ENCODE measurements around the gene FAM50A. TPM values are rescaled to one million over a fixed set of nuclear protein-coding genes. Genes with fewer than 3 reads are reported as not detected.

The FAM50A gene
- total RNA-seq, 6 experiments from 2014 or later = 77.3 to 103 (median 86.9) TPM

GRCh38 chrX:154419189-154419588 lies 24.8 kb upstream of the FAM50A start:
- H3K27ac Mint-ChIP-seq = no peak overlapping the region

GRCh38 chrX:154419688-154420401 lies 24.1 kb upstream of the FAM50A start:
- no peak overlapping the region for H3K27ac Mint-ChIP-seq
- H3K27me3 Mint-ChIP-seq (ENCODE audit: insufficient read depth) = no peaks in the 10 kb centered on the region
- no peaks in the 10 kb centered on the region for H3K4me1 Mint-ChIP-seq (ENCODE audit: low read depth)
- no peaks in the 10 kb centered on the region; the same call in 1 of the 2 replicates for H3K36me3 Mint-ChIP-seq (ENCODE audit: low read depth)
- H3K9me3 Mint-ChIP-seq = no peaks in the 10 kb centered on the region
- H3K4me3 Mint-ChIP-seq = no peak overlapping the region
- no peak for DNase-seq
- no peak for TF ChIP-seq CTCF (IDR thresholded peaks at IDR 0.05)

More at GRCh38 chrX:154419189-154419588, 24.8 kb upstream of the FAM50A start:
- H3K27me3 Mint-ChIP-seq (ENCODE audit: insufficient read depth) = no peaks in the 10 kb centered on the region
- H3K4me3 Mint-ChIP-seq = no peak overlapping the region
- H3K9me3 Mint-ChIP-seq = no peaks in the 10 kb centered on the region
- H3K4me1 Mint-ChIP-seq (ENCODE audit: low read depth) = no peaks in the 10 kb centered on the region
- H3K36me3 Mint-ChIP-seq (ENCODE audit: low read depth) = no peaks in the 10 kb centered on the region; the same call in 1 of the 2 replicates
- DNase-seq = no peak
- no peak for TF ChIP-seq CTCF (IDR thresholded peaks at IDR 0.05)

GRCh38 chrX:154420402-154420756 lies 23.6 kb upstream of the FAM50A start:
- Mint-ChIP-seq H3K4me3 (no peak overlapping the region), H3K4me1 (ENCODE audit: low read depth) (no peaks in the 10 kb centered on the region), H3K36me3 (ENCODE audit: low read depth) (no peaks in the 10 kb centered on the region; the same call in 1 of the 2 replicates), H3K9me3 (no peaks in the 10 kb centered on the region), H3K27ac (no peak overlapping the region), H3K27me3 (ENCODE audit: insufficient read depth) (no peaks in the 10 kb centered on the region)
- no peak for DNase-seq
- TF ChIP-seq CTCF (IDR thresholded peaks at IDR 0.05) = no peak

GRCh38 chrX:154426916-154427770 lies 16.8 kb upstream of the FAM50A start:
- Mint-ChIP-seq H3K4me3 (no peak overlapping the region), H3K36me3 (ENCODE audit: low read depth) (no peaks in the 10 kb centered on the region), H3K4me1 (ENCODE audit: low read depth) (peaks cover 18% of the 10 kb centered on the region), H3K9me3 (no peaks in the 10 kb centered on the region), H3K27me3 (ENCODE audit: insufficient read depth) (peaks cover 3% of the 10 kb centered on the region), H3K27ac (no peak overlapping the region)
- no peak for DNase-seq
- TF ChIP-seq CTCF (IDR thresholded peaks at IDR 0.05) = no peak

- DNase-seq = peak; percentile 92
- Mint-ChIP-seq H3K4me3 (peak within 1 kb of the TSS; percentile 87), H3K36me3 (ENCODE audit: low read depth) (no peaks in the 10 kb centered on the region), H3K27ac (peak within 1 kb of the TSS; percentile 36), H3K27me3 (ENCODE audit: insufficient read depth) (peaks cover 3% of the 10 kb centered on the region), H3K4me1 (ENCODE audit: low read depth) (peaks cover 18% of the 10 kb centered on the region), H3K9me3 (no peaks in the 10 kb centered on the region)
- TF ChIP-seq CTCF (IDR thresholded peaks at IDR 0.05) = no peak; the same call in 1 of the 2 replicates
Observed at GRCh38 chrX:154428176-154429171, 15.5 kb upstream of the FAM50A start, which contains the start of gene ATP6AP1. ATP6AP1 (plus strand) TSS chrX:154428677; CDS start chrX:154428693, 16 bp downstream.

Measured in HFFc6 (cell line).